ENCODE measurements around the gene SLC41A1. TPM values are rescaled to one million over a fixed set of nuclear protein-coding genes. Genes with fewer than 3 reads are reported as not detected.

SLC41A1 gene
- total RNA-seq, 4 donors from 2014 or later: 15.7 to 20.9 (median 18.6) TPM

- TF ChIP-seq, protein P1, sequence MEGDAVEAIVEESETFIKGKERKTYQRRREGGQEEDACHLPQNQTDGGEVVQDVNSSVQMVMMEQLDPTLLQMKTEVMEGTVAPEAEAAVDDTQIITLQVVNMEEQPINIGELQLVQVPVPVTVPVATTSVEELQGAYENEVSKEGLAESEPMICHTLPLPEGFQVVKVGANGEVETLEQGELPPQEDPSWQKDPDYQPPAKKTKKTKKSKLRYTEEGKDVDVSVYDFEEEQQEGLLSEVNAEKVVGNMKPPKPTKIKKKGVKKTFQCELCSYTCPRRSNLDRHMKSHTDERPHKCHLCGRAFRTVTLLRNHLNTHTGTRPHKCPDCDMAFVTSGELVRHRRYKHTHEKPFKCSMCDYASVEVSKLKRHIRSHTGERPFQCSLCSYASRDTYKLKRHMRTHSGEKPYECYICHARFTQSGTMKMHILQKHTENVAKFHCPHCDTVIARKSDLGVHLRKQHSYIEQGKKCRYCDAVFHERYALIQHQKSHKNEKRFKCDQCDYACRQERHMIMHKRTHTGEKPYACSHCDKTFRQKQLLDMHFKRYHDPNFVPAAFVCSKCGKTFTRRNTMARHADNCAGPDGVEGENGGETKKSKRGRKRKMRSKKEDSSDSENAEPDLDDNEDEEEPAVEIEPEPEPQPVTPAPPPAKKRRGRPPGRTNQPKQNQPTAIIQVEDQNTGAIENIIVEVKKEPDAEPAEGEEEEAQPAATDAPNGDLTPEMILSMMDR (IDR thresholded peaks at IDR 0.05): no peak
- TF ChIP-seq POLR2A (IDR thresholded peaks at IDR 0.05) (no peak), EP300 (IDR thresholded peaks at IDR 0.05) (no peak)
- H3K4me1 ChIP-seq: no peaks in the 10 kb centered on the region
- H3K4me3 ChIP-seq: no peak overlapping the region
- no peak overlapping the region for H3K27ac ChIP-seq
- no peaks in the 10 kb centered on the region for H3K36me3 ChIP-seq
- no peaks in the 10 kb centered on the region for H3K9me3 ChIP-seq
- WGBS, 2 donors: 64 to 72% methylated on average over 4 of the region's 4 CpGs
- no peak for DNase-seq (ENCODE audit: low spot score in 2 of 2)
- no peaks in the 10 kb centered on the region for H3K27me3 ChIP-seq
These were observed 27.3 kb upstream of the SLC41A1 start for GRCh38 chr1:205840146-205840923.

DNA sequence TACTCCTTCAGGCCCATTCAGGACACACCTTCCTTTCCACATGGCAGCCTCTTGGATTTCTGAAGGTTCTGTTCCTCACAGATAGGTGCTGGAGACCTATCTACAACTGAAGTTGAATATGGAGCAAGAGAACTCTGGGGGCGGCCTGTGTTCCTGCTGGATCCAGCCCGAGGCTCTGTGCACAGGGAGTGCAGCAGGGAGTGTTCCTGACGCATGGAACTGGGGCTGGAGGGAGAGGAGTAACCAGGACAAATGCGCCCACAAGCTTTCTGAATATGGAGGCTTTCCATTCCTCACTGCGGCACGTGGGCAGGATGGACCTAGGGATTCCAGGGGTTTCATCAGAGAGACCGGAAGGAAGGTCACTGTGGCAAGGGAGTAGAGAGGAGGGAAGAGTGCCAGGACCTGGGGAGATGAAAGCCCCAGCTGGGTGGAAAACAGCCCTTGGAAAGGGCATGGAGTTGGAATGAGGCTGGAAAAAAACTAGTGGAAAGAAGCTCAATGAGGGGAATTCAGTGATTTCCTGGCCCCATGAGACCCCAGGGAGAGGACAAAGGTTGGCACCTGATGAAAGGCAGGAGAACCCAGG, 24.5 kb upstream of the SLC41A1 start:
- no peak overlapping the region for H3K27ac ChIP-seq
- 69 to 83% methylated on average over 7 of the region's 7 CpGs for WGBS, 2 donors
- no peak overlapping the region for H3K4me3 ChIP-seq
- no peaks in the 10 kb centered on the region for H3K9me3 ChIP-seq
- H3K27me3 ChIP-seq: no peaks in the 10 kb centered on the region
- H3K36me3 ChIP-seq: no peaks in the 10 kb centered on the region
- TF ChIP-seq EP300 (IDR thresholded peaks at IDR 0.05) (no peak), POLR2A (IDR thresholded peaks at IDR 0.05) (no peak)
- TF ChIP-seq, protein P1 (IDR thresholded peaks at IDR 0.05): no peak
- H3K4me1 ChIP-seq: no peaks in the 10 kb centered on the region
- no peak for DNase-seq (ENCODE audit: low spot score in 2 of 2)

GRCh38 chr1:205834751-205835150, 21.8 kb upstream of the SLC41A1 start:
- Histone ChIP-seq H3K36me3 (no peaks in the 10 kb centered on the region), H3K4me3 (no peak overlapping the region), H3K27ac (no peak overlapping the region), H3K9me3 (no peaks in the 10 kb centered on the region), H3K27me3 (no peaks in the 10 kb centered on the region), H3K4me1 (no peaks in the 10 kb centered on the region)
- TF ChIP-seq, protein P1 (IDR thresholded peaks at IDR 0.05): no peak
- TF ChIP-seq POLR2A (IDR thresholded peaks at IDR 0.05) (no peak), EP300 (IDR thresholded peaks at IDR 0.05) (no peak)
- DNase-seq (ENCODE audit: low spot score in 2 of 2): no peak
- WGBS, 2 donors: 77 to 88% methylated on average over 4 of the region's 4 CpGs

- Histone ChIP-seq H3K27me3 (no peaks in the 10 kb centered on the region), H3K4me1 (peaks cover 0 to 5% (median 2%) of the 10 kb centered on the region in 4 donors), H3K9me3 (no peaks in the 10 kb centered on the region), H3K27ac (no peak overlapping the region), H3K4me3 (no peak overlapping the region), H3K36me3 (no peaks in the 10 kb centered on the region)
- no peak for DNase-seq (ENCODE audit: low spot score in 2 of 2)
- 65 to 73% methylated on average over 6 of the region's 6 CpGs for WGBS, 2 donors
- TF ChIP-seq, protein P1 (IDR thresholded peaks at IDR 0.05): no peak
- TF ChIP-seq POLR2A (IDR thresholded peaks at IDR 0.05) (no peak), EP300 (IDR thresholded peaks at IDR 0.05) (no peak)
These were observed 19.3 kb upstream of the SLC41A1 start for GRCh38 chr1:205832326-205832751.

DNA sequence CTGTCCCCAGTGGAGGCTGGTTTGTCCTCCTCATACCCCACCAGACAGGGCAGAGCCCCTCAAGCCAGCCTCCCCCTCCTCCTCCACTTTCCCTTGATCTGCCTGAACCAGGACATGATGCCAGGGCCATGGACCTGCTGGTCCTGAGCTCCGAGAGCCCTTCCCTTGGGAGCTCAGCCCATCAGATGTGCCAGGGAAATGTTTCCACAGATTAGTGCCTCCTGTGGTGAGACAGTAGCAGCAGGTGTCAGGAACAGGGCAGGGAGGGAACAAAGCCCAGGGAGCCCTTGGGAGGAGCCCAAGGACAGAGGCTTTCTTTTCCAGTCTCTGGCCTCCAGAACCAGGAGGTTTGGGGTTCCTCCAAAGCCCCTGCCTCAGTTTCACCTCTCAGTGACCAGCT, 14.6 kb upstream of the SLC41A1 start:
- Histone ChIP-seq H3K27ac (peak overlapping the region in 1 of 4 donors; percentile 48), H3K27me3 (no peaks in the 10 kb centered on the region), H3K4me3 (no peak overlapping the region), H3K4me1 (peaks cover 0 to 24% (median 7%) of the 10 kb centered on the region in 4 donors), H3K36me3 (no peaks in the 10 kb centered on the region), H3K9me3 (no peaks in the 10 kb centered on the region)
- DNase-seq (ENCODE audit: low spot score in 2 of 2): no peak
- TF ChIP-seq, protein P1 (IDR thresholded peaks at IDR 0.05): no peak
- TF ChIP-seq POLR2A (IDR thresholded peaks at IDR 0.05) (no peak), EP300 (IDR thresholded peaks at IDR 0.05) (no peak)
- 33 to 50% methylated on average over 1 of the region's 1 CpG for WGBS, 2 donors

All from tibial nerve (tissue), 4 donors.